Activated T-cell treated with anti-CD3 and anti-CD28 coated beads, Interleukin-2, amount 50 U/mL, for 1 hour (primary cell): ENCODE data around the gene SYNPR.

Source experiments
- DNase-seq: peaks from one replicate; pipeline ENCODE4 v3.0.0-alpha.2; 2020

The SYNPR gene

GRCh38 chr3:63477494-63478129, 199.5 kb downstream of the SYNPR start:
- DNase-seq: no peak

- no peak for DNase-seq
Measured at GRCh38 chr3:63478990-63479660, 201.0 kb downstream of the SYNPR start.

GRCh38 chr3:63479661-63480035, 201.5 kb downstream of the SYNPR start:
- DNase-seq: no peak

DNA sequence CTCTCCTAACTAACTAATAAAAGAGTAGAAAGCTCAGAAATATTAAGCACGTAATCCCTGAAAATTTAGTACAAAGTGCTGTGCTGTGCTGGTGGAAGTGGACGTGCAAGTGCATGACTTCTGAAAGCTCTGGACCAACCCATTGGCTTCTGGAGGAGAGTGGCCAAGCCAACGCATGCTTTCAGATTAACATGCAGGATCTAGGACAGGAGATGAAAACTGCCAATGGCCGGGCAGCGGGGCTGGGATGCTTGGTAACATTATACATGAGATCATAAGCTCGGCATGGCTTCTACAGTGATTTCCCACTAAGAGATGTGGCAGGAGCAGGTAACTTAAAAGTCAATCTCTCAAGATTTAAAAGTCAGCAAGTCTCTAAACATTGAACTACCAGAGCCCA, 203.5 kb downstream of the SYNPR start:
- no peak for DNase-seq

DNA sequence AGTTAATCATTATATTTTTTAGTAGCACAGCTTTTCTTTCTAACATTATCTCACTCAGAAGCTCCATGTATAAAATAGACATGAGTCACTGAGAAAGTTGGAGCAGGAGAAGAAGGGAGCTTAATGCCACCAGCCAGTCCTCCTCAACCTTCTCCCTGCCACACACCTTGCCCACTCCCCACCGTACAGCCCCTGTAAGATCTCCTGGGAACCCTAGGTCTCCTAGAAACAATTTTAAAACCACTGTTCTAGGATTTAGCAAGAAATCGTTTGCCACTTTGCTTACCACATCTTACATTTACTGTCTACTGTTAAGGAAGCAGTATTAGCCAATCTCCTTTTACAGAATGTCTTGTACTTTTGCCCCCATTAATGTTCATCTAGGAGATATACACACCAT, 204.2 kb downstream of the SYNPR start:
- DNase-seq: no peak

DNA sequence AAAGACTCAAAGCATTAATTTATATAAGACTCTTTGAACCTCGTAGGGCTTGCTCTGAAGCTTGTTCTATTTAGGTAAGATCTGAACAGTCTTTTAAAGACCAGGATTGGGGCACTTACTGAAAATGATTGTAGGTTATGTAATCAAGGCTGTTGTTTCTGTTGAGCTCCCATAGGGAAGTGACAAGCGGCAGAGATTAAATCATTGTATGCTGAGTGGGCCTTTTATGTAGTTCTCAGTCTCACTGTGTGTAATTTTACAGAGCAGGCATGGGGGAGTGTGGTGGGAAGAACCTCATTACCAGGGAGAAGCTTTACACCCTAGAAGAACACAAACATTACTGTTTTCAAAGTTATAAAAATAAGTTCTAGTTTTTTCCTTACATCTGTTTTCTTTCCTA, 214.4 kb downstream of the SYNPR start:
- no peak for DNase-seq

- DNase-seq: no peak
Measured at GRCh38 chr3:63493101-63493500, 215.0 kb downstream of the SYNPR start.

DNA sequence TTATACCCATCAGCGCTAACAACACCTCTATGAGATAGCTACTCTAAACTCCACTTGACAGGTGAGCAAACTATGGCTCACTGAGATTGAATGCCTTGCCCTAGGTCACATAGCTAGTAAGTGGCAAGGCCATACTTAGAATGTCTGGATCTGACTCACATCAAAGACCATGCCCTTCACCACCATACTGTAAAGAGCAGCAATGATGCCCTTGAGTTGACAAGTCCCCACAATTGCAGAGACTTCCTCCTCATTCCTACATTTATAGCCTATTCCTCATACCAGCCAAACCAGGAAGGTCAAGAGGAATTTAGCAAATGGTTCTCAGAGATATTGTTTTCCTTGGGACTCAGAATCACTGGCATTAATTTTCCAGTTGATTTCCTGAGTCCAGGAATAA, 216.5 kb downstream of the SYNPR start:
- no peak for DNase-seq

GRCh38 chr3:63497641-63498040, 219.5 kb downstream of the SYNPR start:
- DNase-seq: no peak

- DNase-seq: no peak
Measured at GRCh38 chr3:63500196-63500595, 222.1 kb downstream of the SYNPR start.

DNA sequence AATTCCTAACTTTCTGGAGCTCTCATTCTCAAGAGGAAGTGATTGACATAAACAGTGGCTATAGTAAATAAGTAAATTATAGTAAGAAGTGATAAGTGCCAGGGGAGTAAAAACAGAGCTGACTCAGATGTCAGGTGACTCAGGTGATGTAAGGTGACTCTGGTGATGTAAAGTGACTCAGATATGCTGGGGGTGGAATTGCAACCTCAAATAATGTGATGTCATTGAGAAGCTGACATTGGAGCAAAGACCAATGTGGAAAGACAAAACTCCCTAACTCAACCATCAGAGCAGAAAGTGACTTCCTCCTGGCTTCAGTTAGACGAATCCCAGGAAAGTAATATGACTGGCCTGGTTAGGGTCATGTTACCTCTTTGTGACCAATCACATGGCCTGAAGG, 230.2 kb downstream of the SYNPR start:
- DNase-seq: no peak

GRCh38 chr3:63508771-63509170, 230.7 kb downstream of the SYNPR start:
- no peak for DNase-seq

DNA sequence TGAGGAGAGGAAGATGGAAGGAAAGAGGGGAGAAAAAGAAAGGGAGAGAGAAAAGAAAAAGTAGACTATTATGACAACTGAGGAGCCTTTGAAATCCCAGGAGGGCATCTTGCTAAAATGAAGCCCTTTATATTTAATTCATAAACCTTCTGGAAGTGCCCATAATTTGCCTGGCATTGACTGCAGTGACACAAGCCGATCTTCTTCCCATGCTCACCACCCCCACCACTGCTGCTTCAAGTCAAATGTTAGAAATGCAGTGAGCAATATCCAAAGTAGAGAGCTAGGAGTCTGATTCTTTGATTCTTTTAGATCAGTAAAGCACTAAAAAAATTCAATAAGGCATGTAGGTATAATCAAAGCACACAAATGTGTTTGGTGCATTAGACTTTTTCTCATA, 235.7 kb downstream of the SYNPR start:
- DNase-seq: no peak

- DNase-seq: no peak
Measured at GRCh38 chr3:63514678-63515077, 236.6 kb downstream of the SYNPR start.

GRCh38 chr3:63519426-63519825, 241.3 kb downstream of the SYNPR start:
- no peak for DNase-seq

- no peak for DNase-seq
Measured at GRCh38 chr3:63521657-63522056, 243.5 kb downstream of the SYNPR start.

GRCh38 chr3:63523100-63523499, 245.0 kb downstream of the SYNPR start:
- DNase-seq: no peak

DNA sequence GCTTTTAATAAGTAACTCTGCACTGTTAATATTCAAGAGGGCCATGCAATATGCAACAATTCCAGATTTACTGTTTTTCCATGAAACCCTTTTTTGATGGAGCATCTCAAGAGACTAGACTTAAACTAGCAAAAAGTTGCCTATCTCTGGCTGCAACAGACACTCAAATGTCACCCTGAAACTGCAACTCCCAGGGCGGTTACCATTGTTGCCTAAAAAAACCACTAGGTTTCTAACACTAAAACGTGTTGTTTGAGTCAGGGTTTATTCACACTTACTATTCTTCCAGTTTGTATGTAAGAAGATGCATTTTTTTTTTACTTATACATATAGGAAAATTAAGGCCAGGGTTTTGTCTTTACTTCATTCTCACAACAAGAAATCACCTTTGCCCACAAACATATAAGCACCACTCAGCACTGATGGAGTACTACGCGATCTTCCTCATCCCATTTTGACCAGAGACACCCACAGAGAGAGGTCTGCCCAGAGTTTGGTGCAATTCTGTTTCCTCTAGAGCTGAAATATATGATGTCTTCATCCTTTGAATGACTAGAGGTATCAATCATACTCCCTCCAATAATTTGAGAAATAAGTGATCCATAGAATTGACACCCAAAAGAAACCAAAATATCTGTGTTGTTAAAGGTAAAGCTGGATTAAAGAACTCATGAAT, 250.4 kb downstream of the SYNPR start:
- no peak for DNase-seq

- DNase-seq: no peak
Measured at GRCh38 chr3:63532521-63532920, 254.4 kb downstream of the SYNPR start.

DNA sequence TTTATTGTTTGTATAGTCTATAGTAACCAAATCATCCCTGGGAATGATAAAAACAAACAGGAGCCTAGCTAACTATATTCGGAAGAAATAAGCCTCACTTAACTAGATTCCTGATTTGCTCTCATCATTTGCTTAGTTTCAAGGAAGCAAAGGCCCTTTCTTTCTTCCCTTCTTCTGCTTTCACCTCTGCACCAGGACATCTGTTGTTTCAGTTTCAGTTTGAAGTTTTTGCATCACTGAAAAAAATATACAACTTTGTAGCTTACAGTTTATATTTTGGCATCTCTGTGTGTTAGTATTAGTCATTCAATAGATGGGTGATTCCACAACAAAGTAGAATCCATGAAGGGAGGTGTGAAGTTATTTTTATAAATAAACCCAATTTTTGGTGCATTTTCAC, 260.8 kb downstream of the SYNPR start:
- no peak for DNase-seq

DNA sequence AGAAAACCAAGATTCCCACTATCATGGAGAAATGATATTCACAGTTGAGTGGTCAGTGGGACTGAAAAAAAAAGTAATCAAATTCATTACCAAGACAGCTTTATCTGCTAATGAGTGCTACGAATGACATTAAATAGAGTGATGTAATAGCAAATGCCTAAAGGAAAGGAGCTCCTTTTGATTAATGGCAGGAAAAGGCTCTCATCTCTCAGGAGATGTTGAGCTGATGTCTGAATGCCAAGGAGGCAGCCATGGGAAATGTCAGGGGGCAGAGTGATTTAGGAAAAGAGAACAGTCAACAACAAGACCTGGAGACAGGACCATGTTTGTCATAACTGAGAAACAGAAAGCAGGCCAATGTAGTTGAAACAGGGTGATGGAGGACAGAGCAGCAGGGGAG, 277.7 kb downstream of the SYNPR start:
- DNase-seq: no peak

DNA sequence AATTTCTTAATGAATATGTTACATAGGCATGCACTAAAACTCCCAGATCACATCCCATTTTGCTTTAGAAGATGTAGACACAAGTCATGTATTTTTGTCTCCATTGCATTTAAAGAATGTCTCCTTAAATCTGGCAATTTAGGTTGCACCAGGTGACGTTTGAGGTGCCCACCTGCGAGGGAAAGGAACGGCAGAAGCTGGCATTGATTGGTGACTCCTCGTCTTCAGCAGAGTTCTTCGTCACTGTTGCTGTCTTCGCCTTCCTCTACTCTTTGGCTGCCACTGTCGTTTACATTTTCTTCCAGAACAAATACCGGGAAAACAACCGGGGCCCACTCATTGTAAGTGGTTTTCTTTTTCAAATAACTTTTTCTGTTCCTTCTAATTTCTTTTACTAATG, 278.3 kb downstream of the SYNPR start:
- DNase-seq: no peak

DNA sequence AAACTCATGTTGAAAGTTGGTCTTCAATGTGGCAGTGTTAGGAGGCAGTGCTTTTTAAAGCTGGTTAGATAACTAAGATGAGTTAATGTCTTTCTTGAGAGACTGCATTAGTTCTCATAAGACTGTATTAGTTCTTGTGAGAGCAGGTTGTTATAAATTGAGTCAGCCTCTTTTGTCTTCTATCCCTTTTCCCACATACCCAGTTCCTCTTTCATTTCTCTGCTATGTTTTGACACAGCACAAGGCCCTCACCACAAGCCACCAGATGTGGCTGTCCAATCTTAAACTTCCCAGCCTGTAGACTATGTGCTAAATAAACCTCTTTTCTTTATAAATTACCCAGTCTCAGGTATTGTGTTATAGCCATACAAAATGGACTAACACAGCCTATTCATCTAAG, 279.8 kb downstream of the SYNPR start:
- DNase-seq: no peak

- no peak for DNase-seq
Measured at GRCh38 chr3:63559884-63560283, 281.8 kb downstream of the SYNPR start.

DNA sequence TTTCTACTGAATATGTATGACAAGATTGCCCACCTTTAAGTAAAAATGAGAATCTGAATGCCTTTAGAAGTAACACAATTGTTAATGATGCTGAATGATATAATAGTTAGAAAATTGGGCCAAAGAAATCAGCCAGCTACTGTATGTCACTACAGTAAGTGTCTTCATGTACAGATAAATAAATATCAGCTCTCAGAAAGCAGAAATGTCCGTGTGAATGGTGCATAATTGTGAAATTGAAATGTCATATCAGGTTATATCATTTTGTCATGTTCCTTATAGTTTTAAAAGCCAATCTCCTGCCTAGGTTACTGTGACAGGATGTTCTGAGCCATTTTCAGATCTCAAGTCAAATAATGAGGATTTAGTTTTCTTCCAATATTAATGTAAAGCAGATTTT, 283.8 kb downstream of the SYNPR start:
- no peak for DNase-seq
